ENCODE measurements around the gene PRKCZ.
A peak's percentile ranks its signal among the peaks of the same experiment; 100 is the strongest.

The PRKCZ gene

GRCh38 chr1:2177541-2177940 is 127.3 kb downstream of the PRKCZ start:
- no CpG with 5 or more reads among the region's 21 CpGs for WGBS (ENCODE audit: extremely low coverage, insufficient coverage, low lambda C conversion rate)
- no peak overlapping the region for H3K23ac ChIP-seq (ENCODE audit: low read length)
- no peak overlapping the region for H3K4me3 ChIP-seq (ENCODE audit: low read length)
- H2BK120ac ChIP-seq (ENCODE audit: low read depth, low read length): no peak overlapping the region
- no peak overlapping the region for H3K18ac ChIP-seq (ENCODE audit: low read length)
- peaks cover 5% of the 10 kb centered on the region for H3K36me3 ChIP-seq (ENCODE audit: control insufficient read depth, insufficient read depth, low read length)
- H2BK15ac ChIP-seq (replicated peaks; ENCODE audit: low read depth): no peak overlapping the region
- no peak overlapping the region for H2AK5ac ChIP-seq (ENCODE audit: low read length)
- no peaks in the 10 kb centered on the region for H3K27me3 ChIP-seq (ENCODE audit: insufficient read depth, low read length, poor library complexity)
- no peaks in the 10 kb centered on the region for H3K79me2 ChIP-seq (ENCODE audit: control insufficient read depth, insufficient read depth, low read length)
- no peak overlapping the region for H3K27ac ChIP-seq (ENCODE audit: low read depth, low read length)
- H3K79me1 ChIP-seq (ENCODE audit: low read length): no peaks in the 10 kb centered on the region
- no peak overlapping the region for H4K5ac ChIP-seq (ENCODE audit: low read length)
- no peak overlapping the region for H3K4ac ChIP-seq (ENCODE audit: low read depth, low read length)
- H3K4me2 ChIP-seq (ENCODE audit: low read length): no peak overlapping the region
- no peak overlapping the region for H3K56ac ChIP-seq (ENCODE audit: low read length)
- H3K4me1 ChIP-seq (ENCODE audit: control insufficient read depth, low read depth, low read length): no peaks in the 10 kb centered on the region
- no peak for DNase-seq
- H4K8ac ChIP-seq (ENCODE audit: low read depth, low read length): no peak overlapping the region
- no peak overlapping the region for H2BK5ac ChIP-seq (ENCODE audit: low read length)
- H3K9ac ChIP-seq (ENCODE audit: low read length): no peak overlapping the region

- no peak overlapping the region for H3K56ac ChIP-seq (ENCODE audit: low read length)
- H2BK120ac ChIP-seq (ENCODE audit: low read depth, low read length): no peak overlapping the region
- H3K9ac ChIP-seq (ENCODE audit: low read length): no peak overlapping the region
- no peak overlapping the region for H3K4ac ChIP-seq (ENCODE audit: low read depth, low read length)
- H3K4me2 ChIP-seq (ENCODE audit: low read length): no peak overlapping the region
- H3K4me1 ChIP-seq (ENCODE audit: control insufficient read depth, low read depth, low read length): no peaks in the 10 kb centered on the region
- no peak overlapping the region for H3K27ac ChIP-seq (ENCODE audit: low read depth, low read length)
- no peak for DNase-seq
- H3K18ac ChIP-seq (ENCODE audit: low read length): no peak overlapping the region
- H3K23ac ChIP-seq (ENCODE audit: low read length): no peak overlapping the region
- no peak overlapping the region for H4K5ac ChIP-seq (ENCODE audit: low read length)
- H2BK15ac ChIP-seq (replicated peaks; ENCODE audit: low read depth): no peak overlapping the region
- H3K79me2 ChIP-seq (ENCODE audit: control insufficient read depth, insufficient read depth, low read length): no peaks in the 10 kb centered on the region
- H3K4me3 ChIP-seq (ENCODE audit: low read length): no peak overlapping the region
- no peaks in the 10 kb centered on the region for H3K79me1 ChIP-seq (ENCODE audit: low read length)
- peaks cover 5% of the 10 kb centered on the region for H3K36me3 ChIP-seq (ENCODE audit: control insufficient read depth, insufficient read depth, low read length)
- no peak overlapping the region for H4K8ac ChIP-seq (ENCODE audit: low read depth, low read length)
- no peak overlapping the region for H2BK5ac ChIP-seq (ENCODE audit: low read length)
- H2AK5ac ChIP-seq (ENCODE audit: low read length): no peak overlapping the region
- WGBS (ENCODE audit: extremely low coverage, insufficient coverage, low lambda C conversion rate): no CpG with 5 or more reads among the region's 18 CpGs
- no peaks in the 10 kb centered on the region for H3K27me3 ChIP-seq (ENCODE audit: insufficient read depth, low read length, poor library complexity)
These were observed 127.8 kb downstream of the PRKCZ start for GRCh38 chr1:2177946-2178538.

DNA sequence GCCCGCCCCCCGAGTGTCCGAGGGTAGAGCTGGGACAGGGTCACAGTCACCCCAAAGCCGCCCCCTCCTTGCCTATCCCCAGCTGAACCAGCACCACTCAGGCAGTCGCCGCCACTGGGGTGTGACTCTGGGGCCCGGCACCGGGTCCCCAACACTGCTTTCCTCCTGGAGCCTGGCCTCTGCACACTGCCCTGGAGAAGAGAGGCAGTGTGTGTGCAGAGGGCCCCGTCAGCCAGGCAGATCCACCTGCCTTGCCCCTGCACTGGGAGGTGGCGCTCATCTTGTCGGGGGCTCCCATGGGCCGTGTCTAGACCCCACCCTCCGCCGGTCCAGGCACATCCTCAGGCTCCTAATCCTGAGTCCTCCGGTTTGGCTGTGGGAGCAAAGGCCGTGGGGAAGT is 128.7 kb downstream of the PRKCZ start:
- Histone ChIP-seq H3K18ac (ENCODE audit: low read length) (no peak overlapping the region), H2BK120ac (ENCODE audit: low read depth, low read length) (no peak overlapping the region), H3K4ac (ENCODE audit: low read depth, low read length) (no peak overlapping the region), H4K8ac (ENCODE audit: low read depth, low read length) (no peak overlapping the region), H3K23ac (ENCODE audit: low read length) (no peak overlapping the region), H3K4me3 (ENCODE audit: low read length) (no peak overlapping the region), H3K79me1 (ENCODE audit: low read length) (no peaks in the 10 kb centered on the region), H3K4me2 (ENCODE audit: low read length) (no peak overlapping the region), H3K27me3 (ENCODE audit: insufficient read depth, low read length, poor library complexity) (no peaks in the 10 kb centered on the region), H3K79me2 (ENCODE audit: control insufficient read depth, insufficient read depth, low read length) (no peaks in the 10 kb centered on the region), H3K27ac (ENCODE audit: low read depth, low read length) (no peak overlapping the region), H4K5ac (ENCODE audit: low read length) (no peak overlapping the region), H2BK5ac (ENCODE audit: low read length) (no peak overlapping the region), H3K56ac (ENCODE audit: low read length) (no peak overlapping the region), H3K4me1 (ENCODE audit: control insufficient read depth, low read depth, low read length) (no peaks in the 10 kb centered on the region), H3K9ac (ENCODE audit: low read length) (no peak overlapping the region), H2BK15ac (replicated peaks; ENCODE audit: low read depth) (no peak overlapping the region), H2AK5ac (ENCODE audit: low read length) (no peak overlapping the region), H3K36me3 (ENCODE audit: control insufficient read depth, insufficient read depth, low read length) (peaks cover 5% of the 10 kb centered on the region)
- no CpG with 5 or more reads among the region's 16 CpGs for WGBS (ENCODE audit: extremely low coverage, insufficient coverage, low lambda C conversion rate)
- DNase-seq: no peak

GRCh38 chr1:2179283-2180013 is 129.2 kb downstream of the PRKCZ start:
- H2BK120ac ChIP-seq (ENCODE audit: low read depth, low read length): no peak overlapping the region
- no peak overlapping the region for H2AK5ac ChIP-seq (ENCODE audit: low read length)
- H3K79me2 ChIP-seq (ENCODE audit: control insufficient read depth, insufficient read depth, low read length): no peaks in the 10 kb centered on the region
- H3K4ac ChIP-seq (ENCODE audit: low read depth, low read length): no peak overlapping the region
- H3K23ac ChIP-seq (ENCODE audit: low read length): no peak overlapping the region
- no peaks in the 10 kb centered on the region for H3K27me3 ChIP-seq (ENCODE audit: insufficient read depth, low read length, poor library complexity)
- no peak overlapping the region for H4K8ac ChIP-seq (ENCODE audit: low read depth, low read length)
- no peak overlapping the region for H3K4me2 ChIP-seq (ENCODE audit: low read length)
- peak; percentile 26 for DNase-seq
- H2BK15ac ChIP-seq (replicated peaks; ENCODE audit: low read depth): no peak overlapping the region
- no peak overlapping the region for H3K27ac ChIP-seq (ENCODE audit: low read depth, low read length)
- WGBS (ENCODE audit: extremely low coverage, insufficient coverage, low lambda C conversion rate): no CpG with 5 or more reads among the region's 28 CpGs
- H4K5ac ChIP-seq (ENCODE audit: low read length): no peak overlapping the region
- no peak overlapping the region for H3K9ac ChIP-seq (ENCODE audit: low read length)
- no peak overlapping the region for H3K18ac ChIP-seq (ENCODE audit: low read length)
- H3K79me1 ChIP-seq (ENCODE audit: low read length): no peaks in the 10 kb centered on the region
- H3K36me3 ChIP-seq (ENCODE audit: control insufficient read depth, insufficient read depth, low read length): peaks cover 5% of the 10 kb centered on the region
- no peak overlapping the region for H3K56ac ChIP-seq (ENCODE audit: low read length)
- no peaks in the 10 kb centered on the region for H3K4me1 ChIP-seq (ENCODE audit: control insufficient read depth, low read depth, low read length)
- H3K4me3 ChIP-seq (ENCODE audit: low read length): no peak overlapping the region
- no peak overlapping the region for H2BK5ac ChIP-seq (ENCODE audit: low read length)

GRCh38 chr1:2180297-2181245 is 130.4 kb downstream of the PRKCZ start:
- H2BK120ac ChIP-seq (ENCODE audit: low read depth, low read length): no peak overlapping the region
- H2BK15ac ChIP-seq (replicated peaks; ENCODE audit: low read depth): no peak overlapping the region
- no peak overlapping the region for H4K8ac ChIP-seq (ENCODE audit: low read depth, low read length)
- H3K4me2 ChIP-seq (ENCODE audit: low read length): no peak overlapping the region
- H3K27me3 ChIP-seq (ENCODE audit: insufficient read depth, low read length, poor library complexity): no peaks in the 10 kb centered on the region
- no peak overlapping the region for H2BK5ac ChIP-seq (ENCODE audit: low read length)
- no peak overlapping the region for H3K27ac ChIP-seq (ENCODE audit: low read depth, low read length)
- H3K36me3 ChIP-seq (ENCODE audit: control insufficient read depth, insufficient read depth, low read length): peaks cover 5% of the 10 kb centered on the region
- no peak overlapping the region for H4K5ac ChIP-seq (ENCODE audit: low read length)
- no peak overlapping the region for H3K56ac ChIP-seq (ENCODE audit: low read length)
- H3K18ac ChIP-seq (ENCODE audit: low read length): no peak overlapping the region
- H2AK5ac ChIP-seq (ENCODE audit: low read length): no peak overlapping the region
- no peaks in the 10 kb centered on the region for H3K79me2 ChIP-seq (ENCODE audit: control insufficient read depth, insufficient read depth, low read length)
- H3K79me1 ChIP-seq (ENCODE audit: low read length): no peaks in the 10 kb centered on the region
- H3K4me3 ChIP-seq (ENCODE audit: low read length): no peak overlapping the region
- H3K4ac ChIP-seq (ENCODE audit: low read depth, low read length): no peak overlapping the region
- no peaks in the 10 kb centered on the region for H3K4me1 ChIP-seq (ENCODE audit: control insufficient read depth, low read depth, low read length)
- H3K9ac ChIP-seq (ENCODE audit: low read length): no peak overlapping the region
- WGBS (ENCODE audit: extremely low coverage, insufficient coverage, low lambda C conversion rate): no CpG with 5 or more reads among the region's 58 CpGs
- no peak for DNase-seq
- H3K23ac ChIP-seq (ENCODE audit: low read length): no peak overlapping the region
